Progenitor cell of endocrine pancreas (in vitro differentiated cells): Measurements from ENCODE around the gene CUL2. TPM values are rescaled to one million over a fixed set of nuclear protein-coding genes. Genes with fewer than 3 reads are reported as not detected.
A peak's percentile ranks its signal among the peaks of the same experiment; 100 is the strongest.

Source experiments
- DNase-seq: peaks from one replicate; pipeline ENCODE4 v3.0.0; 2021; ENCODE audit warnings: low spot score; ENCODE audit not compliant: unreplicated experiment
- H3K27ac Mint-ChIP-seq: 2 replicates; pipeline ENCODE4 v1.8.0; 2021; ENCODE audit warnings: mild to moderate bottlenecking, moderate library complexity, mixed read lengths
- H3K27me3 Mint-ChIP-seq: 2 replicates; pipeline ENCODE4 v1.8.0; 2021; ENCODE audit warnings: mixed read lengths
- H3K36me3 Mint-ChIP-seq: 2 replicates; pipeline ENCODE4 v1.8.0; 2022; ENCODE audit warnings: mixed read lengths; ENCODE audit not compliant: insufficient read depth
- H3K4me1 Mint-ChIP-seq: 2 replicates; pipeline ENCODE4 v1.8.0; 2021; ENCODE audit warnings: low read depth, mixed read lengths
- H3K4me3 Mint-ChIP-seq: 2 replicates; pipeline ENCODE4 v1.8.0; 2021; ENCODE audit warnings: low read depth, mild to moderate bottlenecking, moderate library complexity, mixed read lengths
- H3K9me3 Mint-ChIP-seq: 2 replicates; pipeline ENCODE4 v1.8.0; 2021; ENCODE audit warnings: low read depth, mixed read lengths
- total RNA-seq: library from RNA; stranded (reverse); gene quantifications from 2 replicates; pipeline ENCODE4 v1.2.1, GENCODE V29; 2021
- TF ChIP-seq, protein P1 (sequence below): fragments of 200-600 bp; sonication (generic); IDR thresholded peaks from one replicate; pipeline ENCODE4 v1.5.0; 2021; ENCODE audit warnings: antibody characterized with exemption, mild to moderate bottlenecking; ENCODE audit not compliant: unreplicated experiment

CUL2 gene
- total RNA-seq, 1 donor from 2014 or later = 36.2 TPM

DNA sequence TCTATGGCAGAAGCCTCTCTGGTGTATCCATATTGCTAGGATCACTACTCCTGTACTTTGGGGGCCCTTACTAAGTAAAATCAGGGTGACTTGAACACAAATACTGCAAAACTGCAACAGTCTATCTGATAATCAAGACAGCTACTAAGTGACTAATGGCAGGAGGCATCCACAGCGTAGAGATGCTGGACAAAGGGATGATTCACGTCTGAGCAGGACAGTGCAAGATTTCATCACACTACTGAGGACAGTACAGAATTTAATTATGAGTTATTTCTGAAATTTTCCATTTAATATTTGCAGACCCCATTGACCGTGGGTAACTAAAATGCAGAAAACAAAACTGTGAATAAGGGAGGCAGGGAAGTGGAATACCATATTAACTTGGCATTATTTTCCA lies 10.4 kb downstream of the CUL2 start:
- TF ChIP-seq, protein P1, sequence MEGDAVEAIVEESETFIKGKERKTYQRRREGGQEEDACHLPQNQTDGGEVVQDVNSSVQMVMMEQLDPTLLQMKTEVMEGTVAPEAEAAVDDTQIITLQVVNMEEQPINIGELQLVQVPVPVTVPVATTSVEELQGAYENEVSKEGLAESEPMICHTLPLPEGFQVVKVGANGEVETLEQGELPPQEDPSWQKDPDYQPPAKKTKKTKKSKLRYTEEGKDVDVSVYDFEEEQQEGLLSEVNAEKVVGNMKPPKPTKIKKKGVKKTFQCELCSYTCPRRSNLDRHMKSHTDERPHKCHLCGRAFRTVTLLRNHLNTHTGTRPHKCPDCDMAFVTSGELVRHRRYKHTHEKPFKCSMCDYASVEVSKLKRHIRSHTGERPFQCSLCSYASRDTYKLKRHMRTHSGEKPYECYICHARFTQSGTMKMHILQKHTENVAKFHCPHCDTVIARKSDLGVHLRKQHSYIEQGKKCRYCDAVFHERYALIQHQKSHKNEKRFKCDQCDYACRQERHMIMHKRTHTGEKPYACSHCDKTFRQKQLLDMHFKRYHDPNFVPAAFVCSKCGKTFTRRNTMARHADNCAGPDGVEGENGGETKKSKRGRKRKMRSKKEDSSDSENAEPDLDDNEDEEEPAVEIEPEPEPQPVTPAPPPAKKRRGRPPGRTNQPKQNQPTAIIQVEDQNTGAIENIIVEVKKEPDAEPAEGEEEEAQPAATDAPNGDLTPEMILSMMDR = no peak
- Mint-ChIP-seq H3K36me3 (peaks cover 22% of the 10 kb centered on the region), H3K4me3 (no peak overlapping the region), H3K4me1 (no peaks in the 10 kb centered on the region), H3K9me3 (peaks cover 11% of the 10 kb centered on the region), H3K27me3 (no peaks in the 10 kb centered on the region), H3K27ac (no peak overlapping the region)
- no peak for DNase-seq

- Mint-ChIP-seq H3K27me3 (no peaks in the 10 kb centered on the region), H3K36me3 (peaks cover 19% of the 10 kb centered on the region), H3K27ac (no peak overlapping the region), H3K4me3 (no peak overlapping the region), H3K4me1 (no peaks in the 10 kb centered on the region), H3K9me3 (peaks cover 8% of the 10 kb centered on the region)
- DNase-seq = no peak
- TF ChIP-seq, protein P1 = no peak
These were observed 10.9 kb downstream of the CUL2 start for GRCh38 chr10:35079265-35079664.

GRCh38 chr10:35075228-35075627 lies 14.9 kb downstream of the CUL2 start:
- no peak overlapping the region for H3K27ac Mint-ChIP-seq
- H3K4me1 Mint-ChIP-seq = no peaks in the 10 kb centered on the region
- no peaks in the 10 kb centered on the region for H3K27me3 Mint-ChIP-seq
- DNase-seq = no peak
- no peak overlapping the region for H3K4me3 Mint-ChIP-seq
- H3K9me3 Mint-ChIP-seq = no peaks in the 10 kb centered on the region
- TF ChIP-seq, protein P1 = no peak
- peaks cover 5% of the 10 kb centered on the region for H3K36me3 Mint-ChIP-seq

GRCh38 chr10:35074266-35074665 lies 15.9 kb downstream of the CUL2 start:
- Mint-ChIP-seq H3K27me3 (no peaks in the 10 kb centered on the region), H3K4me1 (no peaks in the 10 kb centered on the region), H3K36me3 (peaks cover 8% of the 10 kb centered on the region), H3K27ac (no peak overlapping the region), H3K9me3 (no peaks in the 10 kb centered on the region), H3K4me3 (no peak overlapping the region)
- no peak for DNase-seq
- TF ChIP-seq, protein P1 = no peak

DNA sequence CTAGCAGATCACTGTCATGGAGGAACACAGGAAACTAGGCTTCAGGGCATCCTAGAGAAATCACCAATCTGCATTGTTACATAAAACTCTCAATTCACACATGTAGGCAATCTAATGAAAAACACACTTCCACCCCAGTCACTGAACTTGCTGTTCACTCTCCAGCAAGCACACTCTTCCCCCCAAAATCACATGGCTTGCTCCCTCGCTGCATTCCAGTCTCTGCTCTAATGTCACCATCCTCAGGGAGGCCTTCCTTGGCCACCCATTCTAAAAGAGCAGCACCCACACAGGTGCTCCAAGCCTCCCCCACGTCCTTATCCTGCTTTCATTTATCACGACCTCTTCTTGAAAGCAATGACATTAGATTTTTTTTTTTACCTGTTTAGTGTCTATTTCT lies 19.6 kb downstream of the CUL2 start:
- no peak for DNase-seq
- TF ChIP-seq, protein P1 = no peak
- Mint-ChIP-seq H3K27me3 (no peaks in the 10 kb centered on the region), H3K27ac (peak overlapping the region; percentile 63), H3K9me3 (no peaks in the 10 kb centered on the region), H3K4me3 (no peak overlapping the region), H3K36me3 (peaks cover 11% of the 10 kb centered on the region), H3K4me1 (no peaks in the 10 kb centered on the region)
